Type B pancreatic cell (in vitro differentiated cells): Measurements from ENCODE around the gene THSD4. TPM values are rescaled to one million over a fixed set of nuclear protein-coding genes. Genes with fewer than 3 reads are reported as not detected.

ENCODE experiments used
- DNase-seq: peaks from one replicate; pipeline ENCODE4 v3.0.0; 2021; ENCODE audit warnings: mixed read lengths; ENCODE audit not compliant: unreplicated experiment; ENCODE audit errors: extremely low spot score
- H3K27ac Mint-ChIP-seq: 2 replicates; pipeline ENCODE4 v1.8.0; 2021; ENCODE audit warnings: mild to moderate bottlenecking, mixed read lengths
- H3K27me3 Mint-ChIP-seq: 2 replicates; pipeline ENCODE4 v1.8.0; 2021; ENCODE audit warnings: mixed read lengths
- H3K36me3 Mint-ChIP-seq: 2 replicates; pipeline ENCODE4 v1.8.0; 2021; ENCODE audit warnings: mixed read lengths
- H3K4me1 Mint-ChIP-seq: one replicate; pipeline ENCODE4 v1.8.0; 2021; ENCODE audit warnings: mixed read lengths; ENCODE audit not compliant: unreplicated experiment
- H3K4me3 Mint-ChIP-seq: 2 replicates; pipeline ENCODE4 v1.8.0; 2021; ENCODE audit warnings: mild to moderate bottlenecking, mixed read lengths
- H3K9me3 Mint-ChIP-seq: 2 replicates; pipeline ENCODE4 v1.8.0; 2021; ENCODE audit warnings: mixed read lengths
- total RNA-seq: library from RNA; stranded (reverse); gene quantifications from 2 replicates; pipeline ENCODE4 v1.2.1, GENCODE V29; 2021; ENCODE audit warnings: low replicate concordance
- TF ChIP-seq, protein P1 (sequence below): fragments of 200-600 bp; sonication (generic); conservative IDR thresholded peaks from 2 replicates; pipeline ENCODE4 v1.5.0; 2021; ENCODE audit warnings: antibody characterized with exemption, mild to moderate bottlenecking

THSD4 gene
- total RNA-seq, 1 donor from 2014 or later = 43.3 TPM

DNA sequence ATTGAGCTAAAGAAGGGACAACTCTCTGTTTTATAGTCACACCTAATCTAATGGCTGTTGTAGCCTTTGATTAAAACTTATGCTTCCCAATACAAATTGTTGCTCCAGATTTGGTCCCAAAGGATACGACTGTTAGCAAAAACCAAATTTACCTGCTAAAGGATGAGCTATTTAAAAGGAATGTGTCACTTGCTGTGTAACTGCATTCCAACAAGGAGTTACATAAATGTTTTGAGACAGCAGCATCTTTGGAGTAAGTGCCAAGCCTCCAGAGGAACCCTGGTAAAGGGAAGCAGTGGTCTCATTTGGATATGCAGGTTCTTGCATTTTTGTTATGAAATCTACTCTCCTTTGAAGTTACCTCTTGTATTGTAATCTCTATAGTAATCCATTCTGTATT, 233.3 kb downstream of the THSD4 start:
- H3K27me3 Mint-ChIP-seq = no peaks in the 10 kb centered on the region

DNA sequence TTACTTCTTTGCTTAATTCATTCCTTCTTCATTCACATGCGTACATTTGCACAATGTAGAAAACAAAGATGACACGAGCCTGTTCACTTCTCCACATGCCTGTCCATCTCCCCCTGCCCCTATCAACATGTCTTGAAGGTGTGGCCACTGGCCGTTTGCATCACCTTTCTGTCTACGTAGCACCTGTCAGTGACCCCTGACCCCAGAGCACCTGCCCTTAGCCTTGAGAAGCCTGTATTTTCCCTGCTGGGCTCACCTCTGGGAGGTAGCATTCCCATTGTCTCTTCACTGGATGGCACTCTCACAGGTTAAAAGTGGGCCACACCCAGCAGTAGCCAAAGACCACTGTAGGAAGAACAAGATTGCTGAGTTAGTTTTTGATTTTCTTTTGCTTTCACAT, 234.1 kb downstream of the THSD4 start:
- H3K9me3 Mint-ChIP-seq = no peaks in the 10 kb centered on the region
- H3K27ac Mint-ChIP-seq = no peak overlapping the region
- H3K4me1 Mint-ChIP-seq = peaks cover 14% of the 10 kb centered on the region
- no peak for DNase-seq
- H3K27me3 Mint-ChIP-seq = no peaks in the 10 kb centered on the region
- TF ChIP-seq, protein P1, sequence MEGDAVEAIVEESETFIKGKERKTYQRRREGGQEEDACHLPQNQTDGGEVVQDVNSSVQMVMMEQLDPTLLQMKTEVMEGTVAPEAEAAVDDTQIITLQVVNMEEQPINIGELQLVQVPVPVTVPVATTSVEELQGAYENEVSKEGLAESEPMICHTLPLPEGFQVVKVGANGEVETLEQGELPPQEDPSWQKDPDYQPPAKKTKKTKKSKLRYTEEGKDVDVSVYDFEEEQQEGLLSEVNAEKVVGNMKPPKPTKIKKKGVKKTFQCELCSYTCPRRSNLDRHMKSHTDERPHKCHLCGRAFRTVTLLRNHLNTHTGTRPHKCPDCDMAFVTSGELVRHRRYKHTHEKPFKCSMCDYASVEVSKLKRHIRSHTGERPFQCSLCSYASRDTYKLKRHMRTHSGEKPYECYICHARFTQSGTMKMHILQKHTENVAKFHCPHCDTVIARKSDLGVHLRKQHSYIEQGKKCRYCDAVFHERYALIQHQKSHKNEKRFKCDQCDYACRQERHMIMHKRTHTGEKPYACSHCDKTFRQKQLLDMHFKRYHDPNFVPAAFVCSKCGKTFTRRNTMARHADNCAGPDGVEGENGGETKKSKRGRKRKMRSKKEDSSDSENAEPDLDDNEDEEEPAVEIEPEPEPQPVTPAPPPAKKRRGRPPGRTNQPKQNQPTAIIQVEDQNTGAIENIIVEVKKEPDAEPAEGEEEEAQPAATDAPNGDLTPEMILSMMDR = no peak
- no peak overlapping the region for H3K4me3 Mint-ChIP-seq
- peaks cover 3% of the 10 kb centered on the region for H3K36me3 Mint-ChIP-seq

More for the DNA sequence above, 233.3 kb downstream of the THSD4 start:
- DNase-seq = no peak
- H3K4me1 Mint-ChIP-seq = peaks cover 14% of the 10 kb centered on the region
- H3K9me3 Mint-ChIP-seq = no peaks in the 10 kb centered on the region
- H3K27ac Mint-ChIP-seq = no peak overlapping the region
- peaks cover 3% of the 10 kb centered on the region for H3K36me3 Mint-ChIP-seq
- H3K4me3 Mint-ChIP-seq = no peak overlapping the region
- TF ChIP-seq, protein P1 = no peak

- no peak overlapping the region for H3K4me3 Mint-ChIP-seq
- DNase-seq = no peak
Observed at GRCh38 chr15:71349736-71350526, 234.7 kb downstream of the THSD4 start.

GRCh38 chr15:71350622-71351378, 235.5 kb downstream of the THSD4 start:
- TF ChIP-seq, protein P1 = no peak
- no peak overlapping the region for H3K27ac Mint-ChIP-seq
- H3K4me1 Mint-ChIP-seq = peaks cover 13% of the 10 kb centered on the region
- H3K36me3 Mint-ChIP-seq = peaks cover 3% of the 10 kb centered on the region
- H3K4me3 Mint-ChIP-seq = no peak overlapping the region
- no peak for DNase-seq
- no peaks in the 10 kb centered on the region for H3K9me3 Mint-ChIP-seq
- H3K27me3 Mint-ChIP-seq = no peaks in the 10 kb centered on the region

More at GRCh38 chr15:71349736-71350526, 234.7 kb downstream of the THSD4 start:
- TF ChIP-seq, protein P1 = no peak
- Mint-ChIP-seq H3K9me3 (no peaks in the 10 kb centered on the region), H3K27me3 (no peaks in the 10 kb centered on the region), H3K27ac (no peak overlapping the region), H3K36me3 (peaks cover 3% of the 10 kb centered on the region), H3K4me1 (peaks cover 9% of the 10 kb centered on the region)

DNA sequence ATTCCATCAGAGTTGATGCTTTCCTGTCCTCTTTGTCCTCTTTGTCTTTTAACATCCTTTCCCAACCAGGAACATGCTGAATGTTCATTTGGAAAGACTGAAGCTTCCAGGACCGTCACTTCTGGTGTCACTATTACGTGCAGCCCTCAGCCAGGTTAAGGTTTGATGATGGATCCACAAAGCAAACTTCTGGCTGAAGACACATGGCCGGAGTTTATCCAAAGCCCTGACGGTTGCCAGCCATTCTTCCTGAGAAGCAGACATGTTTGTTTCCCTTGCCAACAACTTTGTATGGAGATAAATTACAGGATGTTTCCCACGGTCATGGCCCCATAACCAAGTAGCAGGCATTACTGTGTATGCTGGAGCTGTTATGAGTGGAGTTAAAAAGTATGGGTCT, 236.9 kb downstream of the THSD4 start:
- Mint-ChIP-seq H3K27me3 (no peaks in the 10 kb centered on the region), H3K27ac (no peak overlapping the region), H3K9me3 (no peaks in the 10 kb centered on the region), H3K4me3 (no peak overlapping the region), H3K36me3 (peaks cover 3% of the 10 kb centered on the region), H3K4me1 (peaks cover 13% of the 10 kb centered on the region)
- no peak for DNase-seq
- TF ChIP-seq, protein P1 = no peak
